ENCODE results near the gene KIF21A. TPM values are rescaled to one million over a fixed set of nuclear protein-coding genes. Genes with fewer than 3 reads are reported as not detected.

Gene KIF21A
- total and polyA plus RNA-seq, 4 donors, result 5.2 to 36.5 (median 13.3) TPM

DNA sequence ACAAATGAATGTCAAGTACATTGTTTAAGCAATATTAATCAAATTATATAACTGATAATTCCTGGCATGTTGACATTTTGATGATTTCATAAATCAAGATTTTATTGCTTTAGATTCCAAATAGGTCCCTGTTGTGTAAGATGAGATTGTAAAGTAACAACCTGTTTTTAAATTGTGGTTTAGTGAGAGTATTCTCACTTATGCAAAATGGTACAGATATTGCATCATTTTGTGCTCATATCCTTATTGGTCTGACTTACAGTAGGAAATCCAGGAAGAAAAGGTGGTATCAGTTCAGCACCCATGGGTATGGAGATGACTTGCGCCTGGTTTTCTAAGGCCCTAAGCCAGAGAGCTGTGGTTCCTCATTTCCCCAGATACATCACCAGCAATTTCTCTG lies 165.5 kb downstream of the KIF21A start:
- Histone ChIP-seq H3K4me3 (no peak overlapping the region), H3K36me3 (ENCODE audit: control insufficient read depth in 4 of 4, insufficient read depth in 4 of 4, low read length in 4 of 4) (no peaks in the 10 kb centered on the region), H3K9ac (ENCODE audit: insufficient read depth in 1 of 2, low read length in 2 of 2) (no peak overlapping the region), H3K27me3 (ENCODE audit: control insufficient read depth in 3 of 3, insufficient read depth in 3 of 3, low read length in 2 of 3) (no peaks in the 10 kb centered on the region), H3K9me3 (ENCODE audit: control insufficient read depth in 4 of 4, insufficient read depth in 3 of 4, low read length in 3 of 4) (peaks cover 0 to 2% (median 0%) of the 10 kb centered on the region in 4 donors), H3K27ac (ENCODE audit: low read depth in 1 of 2, low read length in 1 of 2) (no peak overlapping the region), H3K4me1 (ENCODE audit: control insufficient read depth in 5 of 5, insufficient read depth in 5 of 5, low read length in 5 of 5) (no peaks in the 10 kb centered on the region)
- ATAC-seq (ENCODE audit: insufficient read depth, low FRiP score), result no peak
- 95 to 96% methylated on average over 1 of the region's 1 CpG for WGBS, 2 donors
- TF ChIP-seq, protein P1, sequence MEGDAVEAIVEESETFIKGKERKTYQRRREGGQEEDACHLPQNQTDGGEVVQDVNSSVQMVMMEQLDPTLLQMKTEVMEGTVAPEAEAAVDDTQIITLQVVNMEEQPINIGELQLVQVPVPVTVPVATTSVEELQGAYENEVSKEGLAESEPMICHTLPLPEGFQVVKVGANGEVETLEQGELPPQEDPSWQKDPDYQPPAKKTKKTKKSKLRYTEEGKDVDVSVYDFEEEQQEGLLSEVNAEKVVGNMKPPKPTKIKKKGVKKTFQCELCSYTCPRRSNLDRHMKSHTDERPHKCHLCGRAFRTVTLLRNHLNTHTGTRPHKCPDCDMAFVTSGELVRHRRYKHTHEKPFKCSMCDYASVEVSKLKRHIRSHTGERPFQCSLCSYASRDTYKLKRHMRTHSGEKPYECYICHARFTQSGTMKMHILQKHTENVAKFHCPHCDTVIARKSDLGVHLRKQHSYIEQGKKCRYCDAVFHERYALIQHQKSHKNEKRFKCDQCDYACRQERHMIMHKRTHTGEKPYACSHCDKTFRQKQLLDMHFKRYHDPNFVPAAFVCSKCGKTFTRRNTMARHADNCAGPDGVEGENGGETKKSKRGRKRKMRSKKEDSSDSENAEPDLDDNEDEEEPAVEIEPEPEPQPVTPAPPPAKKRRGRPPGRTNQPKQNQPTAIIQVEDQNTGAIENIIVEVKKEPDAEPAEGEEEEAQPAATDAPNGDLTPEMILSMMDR (IDR thresholded peaks at IDR 0.05; ENCODE audit: control extremely low read depth, extremely low read depth), result no peak
- no peak for DNase-seq

GRCh38 chr12:39275846-39276245 lies 167.1 kb downstream of the KIF21A start:
- H3K9ac ChIP-seq (ENCODE audit: insufficient read depth in 1 of 2, low read length in 2 of 2), result no peak overlapping the region
- ATAC-seq (ENCODE audit: insufficient read depth, low FRiP score), result no peak
- DNase-seq, result no peak
- 87 to 93% methylated on average over 3 of the region's 3 CpGs for WGBS, 2 donors
- no peak overlapping the region for H3K27ac ChIP-seq (ENCODE audit: low read depth in 1 of 2, low read length in 1 of 2)
- H3K36me3 ChIP-seq (ENCODE audit: control insufficient read depth in 4 of 4, insufficient read depth in 4 of 4, low read length in 4 of 4), result no peaks in the 10 kb centered on the region
- TF ChIP-seq, protein P1 (IDR thresholded peaks at IDR 0.05; ENCODE audit: control extremely low read depth, extremely low read depth), result no peak
- no peaks in the 10 kb centered on the region for H3K27me3 ChIP-seq (ENCODE audit: control insufficient read depth in 3 of 3, insufficient read depth in 3 of 3, low read length in 2 of 3)
- no peaks in the 10 kb centered on the region for H3K4me1 ChIP-seq (ENCODE audit: control insufficient read depth in 5 of 5, insufficient read depth in 5 of 5, low read length in 5 of 5)
- H3K4me3 ChIP-seq, result no peak overlapping the region
- H3K9me3 ChIP-seq (ENCODE audit: control insufficient read depth in 4 of 4, insufficient read depth in 3 of 4, low read length in 3 of 4), result peaks cover 0 to 2% (median 0%) of the 10 kb centered on the region in 4 donors

DNA sequence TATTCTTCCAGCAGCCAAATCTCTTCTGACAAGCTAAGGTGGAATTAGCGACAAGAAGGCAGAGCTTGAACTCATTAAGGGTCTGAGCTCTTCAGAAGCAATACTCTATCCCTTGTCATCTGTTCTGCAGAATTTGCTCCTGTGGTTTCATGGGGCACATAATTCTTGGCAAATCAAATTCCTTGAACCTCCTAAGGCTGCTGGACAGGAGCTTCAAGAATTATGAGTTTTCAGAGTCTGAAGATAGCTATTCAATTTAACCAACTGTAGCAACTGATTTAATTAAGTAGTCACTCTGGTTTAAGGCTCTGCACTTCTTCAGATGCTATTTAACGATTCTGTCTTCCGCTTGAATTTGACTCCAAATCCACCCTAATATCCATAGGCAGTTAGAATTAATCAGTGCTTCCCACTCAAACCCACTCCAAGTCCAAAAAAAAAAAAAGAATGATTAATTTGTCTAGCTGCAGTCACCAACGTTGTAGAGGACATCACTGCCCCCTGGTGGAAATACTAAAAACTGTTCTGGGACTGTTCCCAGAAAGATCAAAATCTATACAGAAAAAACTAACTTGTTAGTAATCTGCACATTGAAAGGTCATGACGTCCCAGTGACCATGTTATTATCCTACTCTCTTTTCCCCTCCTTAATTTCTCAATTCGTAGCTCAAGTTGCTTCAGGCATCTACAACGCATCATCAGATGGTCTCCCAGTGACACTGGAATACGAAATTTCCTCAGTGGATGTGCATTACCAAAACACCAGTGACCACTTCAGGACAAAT lies 169.9 kb downstream of the KIF21A start:
- WGBS, 2 donors, result 28 to 30% methylated on average over 8 of the region's 8 CpGs
- Histone ChIP-seq H3K4me3 (no peak overlapping the region), H3K27me3 (ENCODE audit: control insufficient read depth in 3 of 3, insufficient read depth in 3 of 3, low read length in 2 of 3) (no peaks in the 10 kb centered on the region), H3K36me3 (ENCODE audit: control insufficient read depth in 4 of 4, insufficient read depth in 4 of 4, low read length in 4 of 4) (no peaks in the 10 kb centered on the region), H3K27ac (ENCODE audit: low read depth in 1 of 2, low read length in 1 of 2) (no peak overlapping the region), H3K9me3 (ENCODE audit: control insufficient read depth in 4 of 4, insufficient read depth in 3 of 4, low read length in 3 of 4) (no peaks in the 10 kb centered on the region), H3K9ac (ENCODE audit: insufficient read depth in 1 of 2, low read length in 2 of 2) (no peak overlapping the region), H3K4me1 (ENCODE audit: control insufficient read depth in 5 of 5, insufficient read depth in 5 of 5, low read length in 5 of 5) (no peaks in the 10 kb centered on the region)
- peak; percentile 70 for ATAC-seq (ENCODE audit: insufficient read depth, low FRiP score)
- peak; percentile 15 to 64 (median 63) for DNase-seq
- TF ChIP-seq, protein P1 (IDR thresholded peaks at IDR 0.05; ENCODE audit: control extremely low read depth, extremely low read depth), result peak; percentile 27

All from lung (tissue), 12 donors.